Psoas muscle (tissue), 8 donors: ENCODE data around the gene TRIM8. TPM values are rescaled to one million over a fixed set of nuclear protein-coding genes. Genes with fewer than 3 reads are reported as not detected.

Source experiments
- ATAC-seq, 4 donors: fragments of 200-7000 bp; cut with Tn5 transposase; one replicate each; pipeline ENCODE4 v1.9.1; 2020; ENCODE audit warnings: moderate library complexity in 3 of 4, mild to moderate bottlenecking in 2 of 4
- DNase-seq, 2 donors: peaks; one replicate each; pipeline ENCODE4 v3.0.0-alpha.2; 2020
- H3K27ac ChIP-seq: fragments of 200-600 bp; one replicate; pipeline ENCODE4 v1.8.0; 2022
- H3K27me3 ChIP-seq, 3 donors: fragments of 200-600 bp in 1 of 3; one replicate each; pipeline versions ENCODE4 v1.6.1 to v1.8.0; 2013 to 2022; ENCODE audit warnings: low read length in 2 of 3, mild to moderate bottlenecking in 2 of 3, moderate library complexity in 1 of 3; ENCODE audit not compliant: insufficient read depth in 3 of 3
- H3K36me3 ChIP-seq, 2 donors: fragments of 200-600 bp in 1 of 2; one replicate each; pipeline versions ENCODE4 v1.6.1 to v1.8.0; 2013 to 2022; ENCODE audit warnings: low read depth in 1 of 2, mild to moderate bottlenecking in 1 of 2, moderate library complexity in 1 of 2; ENCODE audit not compliant: insufficient read depth in 1 of 2
- H3K4me1 ChIP-seq: fragments of 200-600 bp; one replicate; pipeline ENCODE4 v1.8.0; 2022
- H3K4me3 ChIP-seq: fragments of 200-600 bp; one replicate; pipeline ENCODE4 v1.8.0; 2022; ENCODE audit warnings: mild to moderate bottlenecking
- H3K9me3 ChIP-seq: fragments of 200-600 bp; one replicate; pipeline ENCODE4 v1.8.0; 2022
- WGBS, 3 donors: extraction: QIAGEN DNeasy Blood & Tissue Kit; methylation state at CpG; one replicate each; pipeline versions ENCODE4 v1.1.6 to v1.1.7; 2013; 5-methylcytosine and 5-hydroxymethylcytosine counted together
- intact Hi-C, 2 donors: fragments of 100-400 bp; cut with DNase I; formaldehyde crosslinking; loops; one replicate each; pipeline versions ENCODE4 v1.11.0 to v1.14.2; 2022
- polyA plus RNA-seq, 3 donors: library from polyadenylated mRNA; stranded (reverse); fragments of 200-250 nt; gene quantifications; one replicate each; pipeline ENCODE4 v1.2.3, GENCODE V29; 2013
- total RNA-seq, 4 donors: library from RNA; stranded (reverse); fragmentation: NEBNext Ultra II Directional in 2 of 4; extraction: Animal tissue kit (Norgen Biotek cat#: 25700) in 2 of 4; gene quantifications; one replicate each; pipeline versions ENCODE4 v1.2.1 to v1.2.4, GENCODE V29; 2021 to 2023
- TF ChIP-seq, protein P1 (sequence below): fragments of 200-600 bp; IDR thresholded peaks from one replicate; pipeline ENCODE4 v1.8.0; 2022; ENCODE audit warnings: antibody characterized with exemption
- donor health status: healthy with polysubstance abuse.
- donor health status: DM: no; HTN: no; CAD: no; lungs with moderate emphysema.
- donor health status: Bipolar disorder and iron deficiency.
- donor health status: healthy.
- donor health status: DM: yes; HTN: yes; CAD: no.
- donor health status: DM: no; HTN: no; CAD: no.
- donor health status: DM: no; HTN: no; CAD: no.
- donor health status: DM: yes; HTN: yes; CAD: no.

Gene TRIM8
- total and polyA plus RNA-seq, 7 donors, result 57.6 to 166 (median 97.2) TPM

DNA sequence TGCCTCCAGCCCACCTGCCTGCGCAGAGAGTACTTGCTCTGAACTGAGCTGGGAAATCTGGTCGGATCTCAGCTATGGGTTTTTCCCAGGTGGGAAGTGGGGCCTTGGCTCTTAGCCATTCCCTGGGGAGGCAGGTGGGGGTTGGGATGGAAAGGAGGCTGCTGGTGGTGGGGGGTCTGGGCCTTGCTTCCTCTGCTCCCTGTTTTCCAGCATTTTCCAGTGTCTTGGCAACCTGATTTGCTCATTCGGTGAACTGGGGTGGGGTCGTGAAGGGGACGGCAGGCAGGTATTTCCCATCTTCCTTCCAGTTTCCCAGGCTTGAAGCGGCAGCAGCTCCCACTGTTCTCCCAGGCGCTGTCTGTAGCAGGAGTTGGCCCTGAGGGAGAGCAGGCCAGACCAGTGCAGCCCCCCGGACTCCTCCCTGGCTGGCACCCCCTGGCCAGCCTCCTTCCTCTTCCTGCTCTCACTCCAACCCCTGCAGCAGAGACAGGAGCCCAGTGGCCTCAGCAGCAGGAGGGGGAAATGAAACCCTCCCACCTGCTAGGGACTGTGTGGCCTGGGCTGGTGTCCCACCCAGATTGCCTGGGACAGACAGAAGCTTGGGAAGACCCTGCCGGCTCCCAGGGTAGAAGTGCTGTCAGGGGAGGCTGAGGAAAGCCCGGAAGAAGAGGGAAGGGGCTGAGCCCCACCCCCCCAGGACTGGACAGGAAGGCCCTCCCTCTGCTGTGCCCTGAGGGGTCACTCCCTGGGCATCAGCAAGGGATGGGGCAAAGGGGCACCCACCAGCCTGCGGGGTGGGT lies 6.6 kb downstream of the TRIM8 start:
- intact Hi-C loops, result no loop called here
- TF ChIP-seq, protein P1, sequence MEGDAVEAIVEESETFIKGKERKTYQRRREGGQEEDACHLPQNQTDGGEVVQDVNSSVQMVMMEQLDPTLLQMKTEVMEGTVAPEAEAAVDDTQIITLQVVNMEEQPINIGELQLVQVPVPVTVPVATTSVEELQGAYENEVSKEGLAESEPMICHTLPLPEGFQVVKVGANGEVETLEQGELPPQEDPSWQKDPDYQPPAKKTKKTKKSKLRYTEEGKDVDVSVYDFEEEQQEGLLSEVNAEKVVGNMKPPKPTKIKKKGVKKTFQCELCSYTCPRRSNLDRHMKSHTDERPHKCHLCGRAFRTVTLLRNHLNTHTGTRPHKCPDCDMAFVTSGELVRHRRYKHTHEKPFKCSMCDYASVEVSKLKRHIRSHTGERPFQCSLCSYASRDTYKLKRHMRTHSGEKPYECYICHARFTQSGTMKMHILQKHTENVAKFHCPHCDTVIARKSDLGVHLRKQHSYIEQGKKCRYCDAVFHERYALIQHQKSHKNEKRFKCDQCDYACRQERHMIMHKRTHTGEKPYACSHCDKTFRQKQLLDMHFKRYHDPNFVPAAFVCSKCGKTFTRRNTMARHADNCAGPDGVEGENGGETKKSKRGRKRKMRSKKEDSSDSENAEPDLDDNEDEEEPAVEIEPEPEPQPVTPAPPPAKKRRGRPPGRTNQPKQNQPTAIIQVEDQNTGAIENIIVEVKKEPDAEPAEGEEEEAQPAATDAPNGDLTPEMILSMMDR, result no peak
- DNase-seq (peak; percentile 12 to 46), ATAC-seq (no peak)
- H3K27me3 ChIP-seq, result no peaks in the 10 kb centered on the region
- H3K27ac ChIP-seq, result no peak overlapping the region
- WGBS, 3 donors, result 51 to 69% (median 52%) methylated on average over 11 of the region's 11 CpGs
- H3K4me1 ChIP-seq, result peaks cover 54% of the 10 kb centered on the region
- H3K9me3 ChIP-seq, result no peaks in the 10 kb centered on the region
- peak overlapping the region; percentile 94 for H3K4me3 ChIP-seq
- peaks cover 0 to 61% of the 10 kb centered on the region in 2 donors for H3K36me3 ChIP-seq

DNA sequence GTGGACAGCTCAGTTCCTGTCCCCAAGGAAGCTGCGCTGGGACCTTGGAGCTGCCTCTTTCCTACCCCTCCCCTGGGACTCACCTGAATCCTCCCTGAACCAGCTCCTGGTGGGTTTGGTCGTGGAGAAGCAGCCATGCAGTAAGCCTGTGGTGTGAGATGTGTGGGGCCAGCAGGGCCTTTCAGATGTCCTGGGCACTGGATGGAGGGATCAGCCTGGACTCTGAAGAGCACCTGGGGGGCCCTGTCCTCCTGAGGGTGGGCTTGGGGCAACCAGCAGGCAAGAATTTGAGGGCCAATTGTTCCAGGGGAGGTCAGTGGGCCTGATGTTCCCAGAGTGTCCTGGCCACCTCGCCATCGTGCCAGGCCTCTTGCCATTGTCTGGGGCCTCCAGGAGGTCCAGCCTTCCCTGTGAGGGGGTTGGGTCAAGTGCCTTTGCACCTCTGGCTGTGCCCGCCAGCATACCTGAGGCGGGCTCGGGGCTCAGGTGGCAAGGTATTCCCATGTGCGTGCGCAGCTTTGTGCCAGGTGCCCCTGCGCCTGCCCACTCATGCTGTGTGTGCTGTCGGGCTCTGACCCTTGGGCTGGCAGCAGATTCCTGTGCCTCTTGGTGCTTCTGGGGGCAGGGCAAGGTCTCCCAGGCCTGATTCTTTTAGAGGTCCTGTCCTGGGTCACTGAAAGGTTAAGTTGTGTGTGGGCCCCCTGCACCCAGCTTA lies 7.3 kb downstream of the TRIM8 start:
- peaks cover 0 to 69% of the 10 kb centered on the region in 2 donors for H3K36me3 ChIP-seq
- H3K9me3 ChIP-seq, result no peaks in the 10 kb centered on the region
- no peak for ATAC-seq
- no peak overlapping the region for H3K27ac ChIP-seq
- H3K4me1 ChIP-seq, result peaks cover 51% of the 10 kb centered on the region
- TF ChIP-seq, protein P1, result no peak
- H3K4me3 ChIP-seq, result no peak overlapping the region
- H3K27me3 ChIP-seq, result no peaks in the 10 kb centered on the region
- intact Hi-C loops, result no loop called here
- WGBS, 3 donors, result 75 to 81% (median 81%) methylated on average over 11 of the region's 11 CpGs
- DNase-seq, result peak; percentile 12 to 53

DNA sequence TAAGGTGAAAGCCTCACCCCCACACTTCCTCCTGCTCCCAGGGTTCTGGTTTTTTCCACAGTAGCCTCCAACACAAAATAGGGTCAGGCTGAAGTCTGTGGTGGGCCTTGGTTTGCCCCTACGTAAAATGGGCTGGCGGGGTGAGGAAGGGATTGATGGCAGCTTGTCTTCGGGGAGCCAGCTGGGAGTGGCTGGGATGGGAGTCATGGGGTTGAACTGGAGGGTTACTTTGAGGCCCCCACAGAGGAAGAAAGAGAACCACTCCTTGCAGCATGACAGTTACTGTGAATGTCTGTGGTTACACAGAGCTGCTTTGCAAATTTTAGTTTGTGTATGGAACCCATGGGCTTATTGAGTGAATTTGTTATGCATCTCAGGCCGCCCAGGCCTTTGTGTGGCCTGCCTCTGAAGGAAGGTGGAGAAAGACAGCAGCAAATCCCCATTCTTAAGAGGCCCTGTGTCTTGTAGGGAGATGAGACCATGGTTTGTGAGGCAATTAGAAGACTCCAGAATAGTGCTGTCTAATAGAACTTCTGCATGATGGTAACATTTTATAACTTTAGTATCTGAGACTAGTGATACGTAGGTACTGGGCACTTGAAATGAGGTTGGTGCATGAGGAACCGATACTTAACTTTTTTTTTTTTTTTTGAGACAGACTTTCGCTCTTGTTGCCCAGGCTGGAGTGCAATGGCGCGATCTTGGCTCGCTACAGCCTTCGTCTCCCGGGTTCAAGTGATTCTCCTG lies 8.1 kb downstream of the TRIM8 start:
- H3K27ac ChIP-seq, result no peak overlapping the region
- DNase-seq, result peak in 1 of 2 donors; percentile 5
- intact Hi-C loops, result no loop called here
- H3K4me1 ChIP-seq, result peaks cover 43% of the 10 kb centered on the region
- 87 to 90% (median 89%) methylated on average over 12 of the region's 12 CpGs for WGBS, 3 donors
- no peaks in the 10 kb centered on the region for H3K9me3 ChIP-seq
- no peaks in the 10 kb centered on the region for H3K27me3 ChIP-seq
- TF ChIP-seq, protein P1, result no peak
- H3K4me3 ChIP-seq, result no peak overlapping the region
- H3K36me3 ChIP-seq, result peaks cover 0 to 76% of the 10 kb centered on the region in 2 donors
- no peak for ATAC-seq

GRCh38 chr10:102653060-102653459 lies 8.8 kb downstream of the TRIM8 start:
- Histone ChIP-seq H3K36me3 (peaks cover 0 to 78% of the 10 kb centered on the region in 2 donors), H3K9me3 (no peaks in the 10 kb centered on the region), H3K27ac (no peak overlapping the region), H3K4me3 (no peak overlapping the region), H3K4me1 (peaks cover 36% of the 10 kb centered on the region), H3K27me3 (no peaks in the 10 kb centered on the region)
- ATAC-seq (no peak), DNase-seq (peak in 1 of 2 donors; percentile 0)
- TF ChIP-seq, protein P1, result no peak
- intact Hi-C loops, result no loop called here
- 89 to 94% (median 91%) methylated on average over 1 of the region's 1 CpG for WGBS, 3 donors
